WTC11 (cell line): ENCODE results near the gene UPF1. TPM values are rescaled to one million over a fixed set of nuclear protein-coding genes. Genes with fewer than 3 reads are reported as not detected.
A peak's percentile ranks its signal among the peaks of the same experiment; 100 is the strongest.

ENCODE experiments used
- ATAC-seq: fragments of 200-7000 bp; cut with Tn5 transposase; 2 replicates; pipeline ENCODE4 v1.10.0; 2021; ENCODE audit warnings: mild to moderate bottlenecking, moderate library complexity
- CTCF ChIA-PET: fragments of 300-600 bp; sonication (Branson Sonifier 250); formaldehyde crosslinking; loops from one replicate; lab custom pipeline; 2021; ENCODE audit warnings: antibody characterized with exemption; lab: Charles Lee
- POLR2A ChIA-PET: fragments of 350-600 bp; sonication (Branson Sonifier 250); formaldehyde crosslinking; loops from one replicate; lab custom pipeline; 2021; ENCODE audit warnings: antibody characterized with exemption; lab: Charles Lee
- DNase-seq: peaks from one replicate; pipeline ENCODE4 v3.0.0; 2021; ENCODE audit warnings: low spot score
- H3K27ac Mint-ChIP-seq: 2 replicates; pipeline ENCODE4 v1.8.0; 2021; ENCODE audit warnings: mixed read lengths
- H3K27me3 Mint-ChIP-seq: 2 replicates; pipeline ENCODE4 v1.8.0; 2021; ENCODE audit warnings: low read depth, mild to moderate bottlenecking, moderate library complexity, mixed read lengths
- H3K36me3 Mint-ChIP-seq: 2 replicates; pipeline ENCODE4 v1.8.0; 2021; ENCODE audit warnings: mixed read lengths
- H3K4me1 Mint-ChIP-seq: 2 replicates; pipeline ENCODE4 v1.8.0; 2022; ENCODE audit warnings: mixed read lengths
- H3K4me3 Mint-ChIP-seq: 2 replicates; pipeline ENCODE4 v1.8.0; 2021; ENCODE audit warnings: mild to moderate bottlenecking, moderate library complexity, mixed read lengths
- H3K9me3 Mint-ChIP-seq: 2 replicates; pipeline ENCODE4 v1.8.0; 2021; ENCODE audit warnings: mixed read lengths
- CBFB ChIP-seq: sonication (generic); formaldehyde crosslinking; IDR thresholded peaks from 2 replicates; pipeline ENCODE4 v1.8.1; 2022; ENCODE audit warnings: mild to moderate bottlenecking, low read depth, missing genetic modification reagents
- FOXP1 ChIP-seq: sonication (generic); formaldehyde crosslinking; IDR thresholded peaks from 2 replicates; pipeline ENCODE4 v1.8.0; 2022; ENCODE audit warnings: missing genetic modification reagents, mild to moderate bottlenecking, moderate library complexity, borderline replicate concordance
- GTF2I ChIP-seq: fragments of 250-450 bp; sonication (Bioruptor Pico); conservative IDR thresholded peaks from 2 replicates; pipeline ENCODE4 v1.4.0; 2021; ENCODE audit warnings: mild to moderate bottlenecking
- JUN ChIP-seq: sonication (generic); formaldehyde crosslinking; IDR thresholded peaks from 2 replicates; pipeline ENCODE4 v1.8.0; 2023; ENCODE audit warnings: mild to moderate bottlenecking, missing genetic modification reagents
- NR2C2 ChIP-seq: sonication (generic); formaldehyde crosslinking; IDR thresholded peaks from 2 replicates; pipeline ENCODE4 v1.8.0; 2022; ENCODE audit warnings: mild to moderate bottlenecking, missing genetic modification reagents
- RELA ChIP-seq: sonication (generic); formaldehyde crosslinking; IDR thresholded peaks from 2 replicates; pipeline ENCODE4 v1.8.1; 2022; ENCODE audit warnings: missing genetic modification reagents, mild to moderate bottlenecking, borderline replicate concordance
- SMAD3 ChIP-seq: sonication (generic); formaldehyde crosslinking; IDR thresholded peaks from 2 replicates; pipeline ENCODE4 v1.8.0; 2022; ENCODE audit warnings: missing genetic modification reagents, mild to moderate bottlenecking, borderline replicate concordance
- SOX15 ChIP-seq: fragments of 250-450 bp; sonication (Bioruptor Pico); IDR thresholded peaks from 2 replicates; pipeline ENCODE4 v1.9.0; 2021; ENCODE audit warnings: mild to moderate bottlenecking
- SP1 ChIP-seq: sonication (generic); formaldehyde crosslinking; conservative IDR thresholded peaks from 2 replicates; pipeline ENCODE4 v1.8.1; 2022; ENCODE audit warnings: missing genetic modification reagents
- ZNF121 ChIP-seq: sonication (generic); formaldehyde crosslinking; IDR thresholded peaks from 2 replicates; pipeline ENCODE4 v1.8.0; 2023; ENCODE audit warnings: missing genetic modification reagents
- ZNF423 ChIP-seq: fragments of 250-450 bp; sonication (Bioruptor Pico); IDR thresholded peaks from 2 replicates; pipeline ENCODE4 v2.1.2; 2022; ENCODE audit warnings: mild to moderate bottlenecking, moderate library complexity
- total RNA-seq: library from RNA; stranded (reverse); gene quantifications from 3 replicates; pipeline ENCODE4 v1.2.3, GENCODE V29; 2021
- TF ChIP-seq, protein P1 (sequence below): sonication (generic); formaldehyde crosslinking; IDR thresholded peaks from 2 replicates; pipeline ENCODE4 v1.8.0; 2022; ENCODE audit warnings: mild to moderate bottlenecking, missing genetic modification reagents
- TF ChIP-seq, protein P2 (sequence below): sonication (generic); formaldehyde crosslinking; IDR thresholded peaks from 2 replicates; pipeline ENCODE4 v1.8.1; 2023; ENCODE audit warnings: mild to moderate bottlenecking, moderate library complexity, missing genetic modification reagents
- TF ChIP-seq, protein P3 (sequence below): sonication (generic); formaldehyde crosslinking; IDR thresholded peaks from 2 replicates; pipeline ENCODE4 v1.8.0; 2023; ENCODE audit warnings: missing genetic modification reagents, mild to moderate bottlenecking, borderline replicate concordance
- TF ChIP-seq, protein P4 (sequence below): fragments of 200-600 bp; IDR thresholded peaks from 2 replicates; pipeline ENCODE4 v1.8.0; 2022; ENCODE audit warnings: antibody characterized with exemption
- TF ChIP-seq, protein P5 (sequence below): sonication (generic); formaldehyde crosslinking; IDR thresholded peaks from 2 replicates; pipeline ENCODE4 v1.8.1; 2022; ENCODE audit warnings: mild to moderate bottlenecking, moderate library complexity, missing genetic modification reagents

The UPF1 gene
- total RNA-seq, 1 experiment from 2014 or later: 82.5 TPM

DNA sequence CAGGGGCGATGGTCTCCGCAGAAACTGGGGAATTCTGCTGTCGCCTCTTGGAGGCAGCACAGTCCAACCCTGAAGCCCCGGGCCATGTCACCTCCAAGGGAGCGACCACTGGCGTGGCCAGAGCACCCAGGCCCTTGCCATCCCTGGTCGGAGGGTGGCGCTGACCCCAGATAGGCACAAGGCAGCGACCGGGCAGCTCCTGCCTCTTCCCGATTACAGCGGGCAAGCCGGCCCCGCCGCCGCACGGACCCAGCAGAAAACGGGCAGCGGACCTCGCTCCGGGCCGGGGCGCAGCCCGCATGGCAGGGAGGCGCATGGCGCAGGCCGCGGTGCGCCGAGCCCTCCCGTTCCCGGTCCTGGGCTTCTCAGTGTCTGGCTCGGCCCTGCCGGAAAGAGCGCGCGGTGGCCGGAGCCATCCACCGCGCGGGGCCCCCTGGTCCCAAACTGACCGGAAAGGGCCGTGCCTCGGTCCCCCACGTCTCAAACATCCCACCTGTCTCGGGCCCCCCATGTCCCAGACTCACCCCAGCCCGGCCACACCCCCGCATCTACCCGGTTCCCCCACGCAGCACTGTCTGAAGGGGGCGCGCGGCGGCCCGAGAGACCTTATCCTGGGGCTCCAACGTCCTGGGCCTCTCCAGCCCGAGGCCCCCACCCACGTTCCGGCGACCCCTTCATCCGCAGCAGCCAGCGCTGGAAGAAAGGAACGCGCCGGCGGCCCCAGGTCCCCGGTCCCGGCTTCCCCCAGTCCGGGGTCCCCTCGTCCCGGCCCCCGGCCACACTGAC is 63.5 kb downstream of the UPF1 start:
- CTCF ChIA-PET: interaction anchor here (0.6 to 3.5 kb wide), 22 partner anchors 15 to 406 kb away, joined by 3 to 35 read pairs (median 4); partner anchors contain the start of genes COPE, DDX49 and UPF1
- Mint-ChIP-seq H3K9me3 (no peaks in the 10 kb centered on the region), H3K27ac (no peak overlapping the region), H3K36me3 (no peaks in the 10 kb centered on the region), H3K4me3 (peak overlapping the region; percentile 72), H3K27me3 (peaks cover 16% of the 10 kb centered on the region), H3K4me1 (no peaks in the 10 kb centered on the region)
- POLR2A ChIA-PET: interaction anchor here (1.1 to 1.3 kb wide), 2 partner anchors 23 to 572 kb away, joined by 3 read pairs; partner anchors contain the start of genes COPE and LSM4
- DNase-seq (peak; percentile 78), ATAC-seq (peak; percentile 65)
- TF ChIP-seq ZNF423 (CRISPR knock-in tag) (peak; percentile 7; the same call in 1 of the 2 replicates), CBFB (CRISPR knock-in tag) (0 out of 2 replicates have a peak, but pooled peaks have one; percentile 52), SOX15 (CRISPR knock-in tag) (no peak), GTF2I (CRISPR knock-in tag) (no peak), JUN (CRISPR knock-in tag) (0 out of 2 replicates have a peak, but pooled peaks have one; percentile 10), ZNF121 (0 out of 2 replicates have a peak, but pooled peaks have one; percentile 29), RELA (CRISPR knock-in tag) (0 out of 2 replicates have a peak, but pooled peaks have one; percentile 28), FOXP1 (CRISPR knock-in tag) (peak; percentile 58), NR2C2 (CRISPR knock-in tag) (0 out of 2 replicates have a peak, but pooled peaks have one; percentile 30), SMAD3 (CRISPR knock-in tag) (no peak), SP1 (CRISPR knock-in tag) (0 out of 2 replicates have a peak, but pooled peaks have one; percentile 50)
- TF ChIP-seq, protein P1, sequence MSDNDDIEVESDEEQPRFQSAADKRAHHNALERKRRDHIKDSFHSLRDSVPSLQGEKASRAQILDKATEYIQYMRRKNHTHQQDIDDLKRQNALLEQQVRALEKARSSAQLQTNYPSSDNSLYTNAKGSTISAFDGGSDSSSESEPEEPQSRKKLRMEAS (CRISPR knock-in tag): peak; percentile 73; the same call in 1 of the 2 replicates
- TF ChIP-seq, protein P2, sequence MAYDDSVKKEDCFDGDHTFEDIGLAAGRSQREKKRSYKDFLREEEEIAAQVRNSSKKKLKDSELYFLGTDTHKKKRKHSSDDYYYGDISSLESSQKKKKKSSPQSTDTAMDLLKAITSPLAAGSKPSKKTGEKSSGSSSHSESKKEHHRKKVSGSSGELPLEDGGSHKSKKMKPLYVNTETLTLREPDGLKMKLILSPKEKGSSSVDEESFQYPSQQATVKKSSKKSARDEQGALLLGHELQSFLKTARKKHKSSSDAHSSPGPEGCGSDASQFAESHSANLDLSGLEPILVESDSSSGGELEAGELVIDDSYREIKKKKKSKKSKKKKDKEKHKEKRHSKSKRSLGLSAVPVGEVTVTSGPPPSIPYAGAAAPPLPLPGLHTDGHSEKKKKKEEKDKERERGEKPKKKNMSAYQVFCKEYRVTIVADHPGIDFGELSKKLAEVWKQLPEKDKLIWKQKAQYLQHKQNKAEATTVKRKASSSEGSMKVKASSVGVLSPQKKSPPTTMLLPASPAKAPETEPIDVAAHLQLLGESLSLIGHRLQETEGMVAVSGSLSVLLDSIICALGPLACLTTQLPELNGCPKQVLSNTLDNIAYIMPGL: peak; percentile 97
- TF ChIP-seq, protein P3, sequence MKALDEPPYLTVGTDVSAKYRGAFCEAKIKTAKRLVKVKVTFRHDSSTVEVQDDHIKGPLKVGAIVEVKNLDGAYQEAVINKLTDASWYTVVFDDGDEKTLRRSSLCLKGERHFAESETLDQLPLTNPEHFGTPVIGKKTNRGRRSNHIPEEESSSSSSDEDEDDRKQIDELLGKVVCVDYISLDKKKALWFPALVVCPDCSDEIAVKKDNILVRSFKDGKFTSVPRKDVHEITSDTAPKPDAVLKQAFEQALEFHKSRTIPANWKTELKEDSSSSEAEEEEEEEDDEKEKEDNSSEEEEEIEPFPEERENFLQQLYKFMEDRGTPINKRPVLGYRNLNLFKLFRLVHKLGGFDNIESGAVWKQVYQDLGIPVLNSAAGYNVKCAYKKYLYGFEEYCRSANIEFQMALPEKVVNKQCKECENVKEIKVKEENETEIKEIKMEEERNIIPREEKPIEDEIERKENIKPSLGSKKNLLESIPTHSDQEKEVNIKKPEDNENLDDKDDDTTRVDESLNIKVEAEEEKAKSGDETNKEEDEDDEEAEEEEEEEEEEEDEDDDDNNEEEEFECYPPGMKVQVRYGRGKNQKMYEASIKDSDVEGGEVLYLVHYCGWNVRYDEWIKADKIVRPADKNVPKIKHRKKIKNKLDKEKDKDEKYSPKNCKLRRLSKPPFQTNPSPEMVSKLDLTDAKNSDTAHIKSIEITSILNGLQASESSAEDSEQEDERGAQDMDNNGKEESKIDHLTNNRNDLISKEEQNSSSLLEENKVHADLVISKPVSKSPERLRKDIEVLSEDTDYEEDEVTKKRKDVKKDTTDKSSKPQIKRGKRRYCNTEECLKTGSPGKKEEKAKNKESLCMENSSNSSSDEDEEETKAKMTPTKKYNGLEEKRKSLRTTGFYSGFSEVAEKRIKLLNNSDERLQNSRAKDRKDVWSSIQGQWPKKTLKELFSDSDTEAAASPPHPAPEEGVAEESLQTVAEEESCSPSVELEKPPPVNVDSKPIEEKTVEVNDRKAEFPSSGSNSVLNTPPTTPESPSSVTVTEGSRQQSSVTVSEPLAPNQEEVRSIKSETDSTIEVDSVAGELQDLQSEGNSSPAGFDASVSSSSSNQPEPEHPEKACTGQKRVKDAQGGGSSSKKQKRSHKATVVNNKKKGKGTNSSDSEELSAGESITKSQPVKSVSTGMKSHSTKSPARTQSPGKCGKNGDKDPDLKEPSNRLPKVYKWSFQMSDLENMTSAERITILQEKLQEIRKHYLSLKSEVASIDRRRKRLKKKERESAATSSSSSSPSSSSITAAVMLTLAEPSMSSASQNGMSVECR (CRISPR knock-in tag): peak; percentile 51; the same call in 1 of the 2 replicates
- TF ChIP-seq, protein P4, sequence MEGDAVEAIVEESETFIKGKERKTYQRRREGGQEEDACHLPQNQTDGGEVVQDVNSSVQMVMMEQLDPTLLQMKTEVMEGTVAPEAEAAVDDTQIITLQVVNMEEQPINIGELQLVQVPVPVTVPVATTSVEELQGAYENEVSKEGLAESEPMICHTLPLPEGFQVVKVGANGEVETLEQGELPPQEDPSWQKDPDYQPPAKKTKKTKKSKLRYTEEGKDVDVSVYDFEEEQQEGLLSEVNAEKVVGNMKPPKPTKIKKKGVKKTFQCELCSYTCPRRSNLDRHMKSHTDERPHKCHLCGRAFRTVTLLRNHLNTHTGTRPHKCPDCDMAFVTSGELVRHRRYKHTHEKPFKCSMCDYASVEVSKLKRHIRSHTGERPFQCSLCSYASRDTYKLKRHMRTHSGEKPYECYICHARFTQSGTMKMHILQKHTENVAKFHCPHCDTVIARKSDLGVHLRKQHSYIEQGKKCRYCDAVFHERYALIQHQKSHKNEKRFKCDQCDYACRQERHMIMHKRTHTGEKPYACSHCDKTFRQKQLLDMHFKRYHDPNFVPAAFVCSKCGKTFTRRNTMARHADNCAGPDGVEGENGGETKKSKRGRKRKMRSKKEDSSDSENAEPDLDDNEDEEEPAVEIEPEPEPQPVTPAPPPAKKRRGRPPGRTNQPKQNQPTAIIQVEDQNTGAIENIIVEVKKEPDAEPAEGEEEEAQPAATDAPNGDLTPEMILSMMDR: peak; percentile 15; the same call in 1 of the 2 replicates
- TF ChIP-seq, protein P5, sequence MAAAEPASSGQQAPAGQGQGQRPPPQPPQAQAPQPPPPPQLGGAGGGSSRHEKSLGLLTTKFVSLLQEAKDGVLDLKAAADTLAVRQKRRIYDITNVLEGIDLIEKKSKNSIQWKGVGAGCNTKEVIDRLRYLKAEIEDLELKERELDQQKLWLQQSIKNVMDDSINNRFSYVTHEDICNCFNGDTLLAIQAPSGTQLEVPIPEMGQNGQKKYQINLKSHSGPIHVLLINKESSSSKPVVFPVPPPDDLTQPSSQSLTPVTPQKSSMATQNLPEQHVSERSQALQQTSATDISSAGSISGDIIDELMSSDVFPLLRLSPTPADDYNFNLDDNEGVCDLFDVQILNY: no peak
